Sigmoid colon (tissue), 7 donors: ENCODE results near the gene DPYSL4. TPM values are rescaled to one million over a fixed set of nuclear protein-coding genes. Genes with fewer than 3 reads are reported as not detected.

ENCODE experiments used
- DNase-seq: peaks from one replicate; pipeline ENCODE4 v3.0.0-alpha.2; 2019
- H3K27ac ChIP-seq, 4 donors: fragments of 200-600 bp; sonication (generic); one replicate each; pipeline ENCODE4 v1.5.1; 2016 to 2019; ENCODE audit warnings: mild to moderate bottlenecking in 1 of 4
- H3K27me3 ChIP-seq, 3 donors: fragments of 200-600 bp; sonication (generic); one replicate each; pipeline ENCODE4 v1.5.1; 2019; ENCODE audit warnings: mild to moderate bottlenecking in 1 of 3
- H3K36me3 ChIP-seq, 4 donors: fragments of 200-600 bp; sonication (generic); one replicate each; pipeline ENCODE4 v1.5.1; 2016 to 2019
- H3K4me1 ChIP-seq, 4 donors: fragments of 200-600 bp; sonication (generic); one replicate each; pipeline ENCODE4 v1.5.1; 2017 to 2019
- H3K4me3 ChIP-seq, 4 donors: fragments of 200-600 bp; sonication (generic); one replicate each; pipeline ENCODE4 v1.5.1; 2017 to 2019; ENCODE audit warnings: mild to moderate bottlenecking in 2 of 4, moderate library complexity in 1 of 4
- H3K9me3 ChIP-seq, 4 donors: fragments of 200-600 bp in 3 of 4; sonication (generic) in 3 of 4; one replicate each; pipeline versions ENCODE4 v1.5.1 to v1.6.1; 2013 to 2019
- CTCF ChIP-seq, 4 experiments: fragments of 450-650 bp in 3 of 4; fragments of 200-600 bp in 1 of 4; IDR thresholded peaks; one replicate each; pipeline ENCODE4 v1.5.1; 2016 to 2019; ENCODE audit warnings: antibody characterized with exemption in 4 of 4, mild to moderate bottlenecking in 3 of 4, moderate library complexity in 2 of 4
- EP300 ChIP-seq, 4 donors: sonication (generic); formaldehyde crosslinking; IDR thresholded peaks; one replicate each; pipeline ENCODE4 v1.6.1; 2017; ENCODE audit warnings: antibody characterized with exemption in 4 of 4
- POLR2A ChIP-seq, 2 donors: fragments of 450-650 bp; IDR thresholded peaks; one replicate each; pipeline ENCODE4 v1.6.1; 2016; ENCODE audit warnings: antibody characterized with exemption in 2 of 2, mild to moderate bottlenecking in 2 of 2, moderate library complexity in 2 of 2
- POLR2AphosphoS5 ChIP-seq, 4 donors: sonication (generic); formaldehyde crosslinking; IDR thresholded peaks; one replicate each; pipeline ENCODE4 v1.6.1; 2017; ENCODE audit warnings: antibody characterized with exemption in 4 of 4
- WGBS, 2 donors: extraction: QIAGEN DNeasy Blood & Tissue Kit; methylation state at CpG; one replicate each; pipeline ENCODE4 v1.1.7; 2013; 5-methylcytosine and 5-hydroxymethylcytosine counted together
- intact Hi-C: fragments of 100-400 bp; cut with DNase I; formaldehyde crosslinking; loops from one replicate; pipeline ENCODE4 v1.15.1; 2023
- polyA plus RNA-seq, 3 donors: library from polyadenylated mRNA; stranded (reverse); fragments of 200-250 nt; gene quantifications; one replicate each; pipeline ENCODE4 v1.2.3, GENCODE V29; 2013
- total RNA-seq, 4 donors: library from RNA; depleted of rRNA; stranded (reverse); fragments of >200 nt; gene quantifications; one replicate each; pipeline ENCODE4 v1.1.0, GENCODE V29; 2016
- donor health status: healthy with polysubstance abuse.
- donor health status: Bipolar disorder and iron deficiency.
- donor health status: healthy.

Gene DPYSL4
- total and polyA plus RNA-seq, 7 donors, result under 0.01 to 1.9 (median 0.63) TPM; not detected in 1

- H3K4me3 ChIP-seq, result no peak overlapping the region
- no peaks in the 10 kb centered on the region for H3K9me3 ChIP-seq
- TF ChIP-seq POLR2AphosphoS5 (IDR thresholded peaks at IDR 0.05) (no peak), POLR2A (IDR thresholded peaks at IDR 0.05) (no peak), EP300 (IDR thresholded peaks at IDR 0.05) (no peak), CTCF (IDR thresholded peaks at IDR 0.05) (no peak)
- no peak for DNase-seq
- H3K4me1 ChIP-seq, result no peaks in the 10 kb centered on the region
- intact Hi-C loops, result no loop called here
- H3K27ac ChIP-seq, result no peak overlapping the region
- 39 to 48% methylated on average over 3 of the region's 3 CpGs for WGBS, 2 donors
- H3K27me3 ChIP-seq, result no peaks in the 10 kb centered on the region
- H3K36me3 ChIP-seq, result peaks cover 0 to 23% (median 0%) of the 10 kb centered on the region in 4 donors
Observed at GRCh38 chr10:132151951-132152505, 34.7 kb upstream of the DPYSL4 start.

GRCh38 chr10:132152896-132153580 is 33.7 kb upstream of the DPYSL4 start:
- no peaks in the 10 kb centered on the region for H3K9me3 ChIP-seq
- H3K36me3 ChIP-seq, result peaks cover 0 to 23% (median 0%) of the 10 kb centered on the region in 4 donors
- intact Hi-C loops, result no loop called here
- no peak for DNase-seq
- H3K4me3 ChIP-seq, result no peak overlapping the region
- H3K27me3 ChIP-seq, result no peaks in the 10 kb centered on the region
- no peak overlapping the region for H3K27ac ChIP-seq
- TF ChIP-seq POLR2AphosphoS5 (IDR thresholded peaks at IDR 0.05) (no peak), CTCF (IDR thresholded peaks at IDR 0.05) (no peak), EP300 (IDR thresholded peaks at IDR 0.05) (no peak), POLR2A (IDR thresholded peaks at IDR 0.05) (no peak)
- 68 to 81% methylated on average over 13 of the region's 13 CpGs for WGBS, 2 donors
- no peaks in the 10 kb centered on the region for H3K4me1 ChIP-seq

- H3K4me1 ChIP-seq, result no peaks in the 10 kb centered on the region
- intact Hi-C loops, result no loop called here
- H3K9me3 ChIP-seq, result no peaks in the 10 kb centered on the region
- no peaks in the 10 kb centered on the region for H3K27me3 ChIP-seq
- no peak overlapping the region for H3K27ac ChIP-seq
- DNase-seq, result no peak
- no peak for TF ChIP-seq CTCF (IDR thresholded peaks at IDR 0.05)
- TF ChIP-seq POLR2AphosphoS5 (IDR thresholded peaks at IDR 0.05), result no peak
- TF ChIP-seq EP300 (IDR thresholded peaks at IDR 0.05), result no peak
- no peak for TF ChIP-seq POLR2A (IDR thresholded peaks at IDR 0.05)
- H3K4me3 ChIP-seq, result no peak overlapping the region
- H3K36me3 ChIP-seq, result peaks cover 0 to 23% (median 0%) of the 10 kb centered on the region in 4 donors
- 80 to 89% methylated on average over 19 of the region's 19 CpGs for WGBS, 2 donors
Observed at GRCh38 chr10:132153616-132154217, 33.0 kb upstream of the DPYSL4 start.

GRCh38 chr10:132154440-132154839 is 32.3 kb upstream of the DPYSL4 start:
- DNase-seq, result no peak
- no peak overlapping the region for H3K27ac ChIP-seq
- TF ChIP-seq POLR2A (IDR thresholded peaks at IDR 0.05) (no peak), EP300 (IDR thresholded peaks at IDR 0.05) (no peak), POLR2AphosphoS5 (IDR thresholded peaks at IDR 0.05) (no peak), CTCF (IDR thresholded peaks at IDR 0.05) (no peak)
- no peaks in the 10 kb centered on the region for H3K9me3 ChIP-seq
- no peak overlapping the region for H3K4me3 ChIP-seq
- H3K27me3 ChIP-seq, result no peaks in the 10 kb centered on the region
- H3K36me3 ChIP-seq, result peaks cover 0 to 23% (median 0%) of the 10 kb centered on the region in 4 donors
- 65 to 69% methylated on average over 7 of the region's 7 CpGs for WGBS, 2 donors
- no peaks in the 10 kb centered on the region for H3K4me1 ChIP-seq
- intact Hi-C loops, result no loop called here
